Fibroblast of lung (primary cell): Measurements from ENCODE around the gene TARS1.

Experiments used
- CTCF ChIP-seq, 2 donors: IDR thresholded peaks in 1 of 2; conservative IDR thresholded peaks in 1 of 2; 1 replicate in 1 of 2; 2 replicates in 1 of 2; pipeline ENCODE4 v1.5.1; 2011 to 2012; ENCODE audit warnings: low read length in 2 of 2, control low read depth in 1 of 2, inconsistent platforms in 1 of 2, low read depth in 1 of 2, mild to moderate bottlenecking in 1 of 2
- EZH2 ChIP-seq: IDR thresholded peaks from 2 replicates; pipeline ENCODE4 v1.5.1; 2012; ENCODE audit warnings: low read length, control low read depth, mild to moderate bottlenecking; ENCODE audit errors: missing control alignments

- TF ChIP-seq CTCF (conservative IDR thresholded peaks at IDR 0.05 in 1 of 2, IDR thresholded peaks at IDR 0.05 in 1 of 2; ENCODE audit: low read depth in 1 of 2, low read length in 2 of 2), result no peak
- TF ChIP-seq EZH2, result no peak
Measured at GRCh38 chr5:33482335-33482734, 41.6 kb downstream of the TARS1 start.
